Measurements from ENCODE around the gene CHSY1.

The CHSY1 gene

DNA sequence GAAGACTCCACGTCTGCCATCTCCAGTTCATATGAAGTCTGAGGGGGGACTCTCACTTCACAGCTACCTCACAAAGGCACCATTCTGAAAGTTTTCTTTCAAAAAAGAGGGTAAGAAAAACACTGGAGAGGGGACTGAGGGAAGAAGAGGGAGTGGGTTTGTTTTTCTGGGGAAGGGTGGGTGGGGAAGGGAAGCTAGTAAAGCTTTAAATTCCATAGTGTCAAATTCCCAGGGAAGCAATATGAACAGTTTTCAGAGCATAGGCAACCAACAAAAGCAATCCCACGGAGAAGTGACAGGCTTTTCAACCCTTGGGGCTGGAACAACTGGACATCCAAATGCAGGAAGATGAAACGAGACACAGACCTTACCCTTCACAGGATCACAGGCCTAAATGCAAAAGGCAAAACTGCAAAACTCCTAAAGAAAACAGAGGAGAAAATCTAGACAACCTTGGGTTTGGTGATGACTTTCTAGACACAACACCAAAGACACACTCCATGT is 61.7 kb downstream of the CHSY1 start:
- DNase-seq (ENCODE audit: extremely low read depth in 1 of 2, low read depth in 1 of 2): no peak

DNA sequence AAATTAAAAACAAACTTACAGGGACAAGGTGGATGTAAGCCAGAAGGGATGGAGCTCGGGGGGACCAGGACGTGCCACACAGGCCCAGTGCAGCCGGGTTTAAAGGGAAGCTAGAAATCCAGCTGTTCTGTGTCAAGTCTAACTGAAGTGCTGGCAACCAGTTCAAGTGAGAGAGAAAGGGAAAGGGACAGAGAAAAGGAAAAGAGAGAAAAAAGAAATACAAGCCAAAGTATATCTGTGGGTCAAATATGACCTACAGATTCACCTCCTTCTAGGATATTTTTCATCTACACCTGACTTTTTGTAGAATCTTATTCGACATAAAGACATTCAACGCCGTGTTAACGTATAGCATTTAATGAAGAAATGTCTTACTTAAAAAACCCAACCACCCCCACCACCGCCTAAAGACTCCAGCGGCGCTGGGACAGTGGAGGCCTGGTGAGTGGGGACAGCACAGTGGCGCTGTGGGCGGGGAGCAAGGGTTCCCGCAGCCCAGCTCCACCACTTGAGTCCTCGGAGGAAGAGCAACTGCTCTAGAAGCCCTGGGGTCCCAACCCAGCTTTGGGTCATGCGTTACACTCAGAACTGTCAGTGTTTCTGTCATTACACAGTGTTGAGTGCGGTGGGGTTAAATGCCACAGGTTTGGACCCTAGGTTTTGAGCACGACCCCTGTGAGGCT is 62.3 kb downstream of the CHSY1 start:
- DNase-seq (ENCODE audit: extremely low read depth in 1 of 2, low read depth in 1 of 2): no peak

DNA sequence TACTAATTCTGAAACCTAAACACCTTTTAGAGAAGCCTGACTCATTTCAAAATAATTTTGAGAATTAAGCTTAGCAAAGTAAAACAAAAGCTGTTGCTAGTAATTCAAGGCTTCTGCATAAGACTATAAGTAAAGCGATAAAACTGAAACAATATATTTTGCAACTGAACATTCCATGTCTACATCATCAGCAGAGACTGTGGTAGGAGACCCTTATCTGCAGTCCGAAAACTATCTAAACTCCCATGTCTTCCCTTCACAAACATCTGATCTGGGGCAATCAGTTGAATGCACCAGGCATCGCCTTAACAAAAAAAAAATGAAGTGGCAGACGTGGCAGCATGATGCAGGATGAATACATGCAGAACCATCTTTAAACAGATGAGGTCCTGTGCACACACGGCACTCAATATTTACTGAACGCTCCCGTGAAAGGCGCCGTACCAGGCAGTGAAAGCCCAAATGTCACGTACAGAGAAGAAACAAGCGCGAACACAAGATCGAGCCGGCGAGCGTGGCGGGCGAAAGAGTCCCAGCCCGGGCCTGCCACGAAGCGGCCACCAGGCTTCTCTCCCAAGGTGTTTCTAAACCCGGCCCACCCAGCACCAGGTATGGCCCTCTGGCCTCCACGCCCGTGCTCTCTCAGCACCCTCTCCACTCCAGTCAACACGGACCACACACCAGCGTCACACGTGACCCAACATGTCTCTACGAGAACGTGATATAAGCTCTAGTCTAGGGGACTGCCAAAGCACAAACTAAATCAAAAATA is 63.0 kb downstream of the CHSY1 start:
- DNase-seq (ENCODE audit: extremely low read depth in 1 of 2, low read depth in 1 of 2): no peak

DNA sequence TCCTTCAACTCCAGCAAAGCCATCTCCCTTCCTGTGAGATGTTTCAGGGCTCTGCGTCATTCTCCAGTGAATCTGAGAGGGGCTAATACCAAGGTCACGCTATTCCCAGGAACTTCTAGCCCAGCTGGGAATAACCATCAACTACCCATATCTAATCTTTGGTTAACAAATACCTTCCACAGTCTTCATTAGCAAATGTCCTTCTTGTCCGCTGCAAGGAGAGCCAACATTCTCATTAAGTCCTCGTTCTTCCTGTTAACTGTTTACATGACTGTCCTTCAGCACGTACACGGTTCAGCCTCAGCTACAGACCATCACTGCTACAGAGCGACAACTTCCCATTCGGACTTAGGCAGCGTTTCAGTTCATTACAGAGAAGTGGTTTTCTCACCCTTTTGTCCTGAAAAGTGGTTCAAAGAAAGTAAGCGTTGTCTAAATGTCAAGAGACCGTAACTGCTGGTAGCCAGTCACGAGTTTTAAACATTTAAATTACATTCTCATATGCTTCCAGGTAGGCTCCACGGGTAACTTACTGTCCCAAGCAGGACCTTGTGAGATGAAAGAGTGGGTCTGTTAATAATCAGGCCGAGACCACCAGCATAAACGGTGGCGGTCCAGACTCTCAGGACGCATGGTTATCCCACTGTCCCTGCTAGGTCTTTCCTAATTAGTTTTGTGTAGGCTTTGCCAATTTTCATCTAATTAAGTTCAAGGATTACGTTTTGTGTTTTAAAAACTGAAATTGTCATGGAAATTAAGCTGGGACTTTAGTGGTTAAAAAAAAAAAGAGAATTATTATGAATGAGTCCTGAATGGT is 63.8 kb downstream of the CHSY1 start:
- DNase-seq (ENCODE audit: extremely low read depth in 1 of 2, low read depth in 1 of 2): no peak

DNA sequence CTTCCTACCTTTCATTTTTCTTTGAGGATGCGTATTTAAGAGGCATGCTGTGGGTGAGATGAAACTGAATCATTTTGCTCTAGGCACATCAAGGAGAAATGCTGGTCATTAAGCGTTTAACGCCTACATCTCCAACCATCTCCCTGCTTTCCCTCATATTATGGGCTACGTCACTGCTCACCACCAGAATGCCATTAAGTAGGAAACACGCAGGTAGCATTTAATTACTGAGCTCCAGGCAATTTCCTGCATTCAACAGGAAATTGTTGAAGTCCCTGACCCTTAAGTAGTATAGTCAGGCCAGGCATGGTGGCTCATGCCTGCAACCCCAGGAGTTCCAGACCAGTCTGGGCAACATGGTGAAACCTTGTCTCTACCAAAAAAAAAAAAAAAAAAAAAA is 66.1 kb downstream of the CHSY1 start:
- DNase-seq (ENCODE audit: extremely low read depth in 1 of 2, low read depth in 1 of 2): no peak

DNA sequence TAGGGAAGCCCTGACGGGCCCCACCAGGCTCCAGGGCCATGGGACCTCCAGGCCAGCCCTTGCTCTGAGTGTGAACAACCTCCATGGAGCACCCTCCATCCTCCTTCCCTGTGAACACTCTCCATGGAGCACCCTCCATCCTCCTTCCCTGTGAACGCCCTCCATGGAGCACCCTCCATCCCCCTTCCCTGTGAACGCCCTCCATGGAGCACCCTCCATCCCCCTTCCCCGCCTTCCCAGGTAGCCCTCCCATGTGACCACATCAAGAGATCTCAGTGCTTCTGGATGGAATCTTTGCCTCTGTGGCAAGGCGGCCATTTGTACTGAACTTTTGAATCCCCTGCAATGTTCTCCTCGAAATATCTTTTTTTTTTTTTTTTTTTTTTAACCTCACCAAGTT is 66.5 kb downstream of the CHSY1 start:
- DNase-seq (ENCODE audit: extremely low read depth in 1 of 2, low read depth in 1 of 2): no peak

DNA sequence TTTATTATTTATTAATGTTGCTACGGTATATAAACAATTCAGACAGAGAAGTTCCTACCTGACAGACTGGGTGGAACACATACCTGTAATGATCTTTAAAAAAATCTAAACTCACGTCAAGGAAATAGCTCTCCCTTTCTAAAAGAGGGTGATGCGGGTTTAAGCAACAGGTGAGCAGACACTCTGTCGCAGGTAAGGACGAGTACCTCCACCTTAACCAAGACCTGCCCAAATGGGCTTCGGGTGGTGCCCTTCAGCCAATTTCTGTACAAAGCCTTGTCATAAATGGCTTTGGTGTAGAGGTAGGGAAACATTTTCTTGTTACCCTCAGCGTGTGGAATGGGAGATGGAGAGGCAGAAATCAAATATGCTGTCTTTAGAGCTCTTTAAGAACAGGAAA is 67.0 kb downstream of the CHSY1 start:
- DNase-seq (ENCODE audit: extremely low read depth in 1 of 2, low read depth in 1 of 2): no peak

DNA sequence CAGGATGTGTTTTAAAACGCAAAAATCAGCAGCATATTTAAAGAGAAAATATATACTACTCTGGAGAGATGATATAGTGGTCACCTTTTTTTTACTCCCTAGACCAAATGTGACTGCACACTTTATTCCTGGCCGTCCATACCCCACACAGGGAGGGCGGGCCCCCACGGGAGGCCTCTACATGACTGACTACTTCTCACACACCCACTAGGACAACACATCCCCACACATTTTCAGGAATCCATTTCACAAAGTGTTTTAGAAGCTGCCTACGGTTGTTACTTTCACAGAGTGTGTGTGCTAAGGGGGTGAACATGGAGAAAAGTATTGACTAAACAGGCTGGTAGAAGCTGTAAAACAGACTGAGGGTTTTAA is 67.9 kb downstream of the CHSY1 start:
- no peak for DNase-seq (ENCODE audit: extremely low read depth in 1 of 2, low read depth in 1 of 2)

DNA sequence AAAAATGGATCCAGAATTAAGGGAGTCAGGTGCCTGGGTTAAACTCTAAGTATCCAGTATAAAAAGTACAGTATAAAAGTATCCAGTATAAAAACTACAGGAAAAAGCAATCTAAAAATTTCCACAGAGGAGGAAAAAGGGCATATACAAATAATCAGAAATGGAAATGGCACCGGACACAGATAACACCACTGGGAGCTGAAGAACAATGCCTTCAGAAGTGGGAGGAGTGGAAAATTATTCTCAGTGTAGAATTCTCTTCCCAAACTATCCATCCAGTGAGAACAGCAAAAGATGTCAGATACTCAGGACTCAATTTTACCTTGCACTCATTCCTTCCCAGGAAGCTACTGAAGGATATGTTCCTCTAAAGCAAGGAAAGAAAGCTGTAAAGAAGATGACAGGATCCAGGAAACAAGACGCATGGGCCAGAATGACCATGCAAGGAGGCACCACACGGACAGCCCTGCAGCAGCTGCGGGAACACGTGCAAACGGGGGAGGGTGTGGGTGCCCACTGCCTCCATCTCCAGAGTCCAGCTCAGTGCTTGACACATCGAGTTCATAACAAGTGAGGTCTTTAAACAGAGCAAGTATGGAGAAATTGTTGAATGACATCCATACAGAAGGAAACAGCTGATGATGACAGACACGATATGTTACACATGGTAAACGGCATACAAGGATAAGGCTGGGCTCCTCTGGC is 68.5 kb downstream of the CHSY1 start:
- no peak for DNase-seq (ENCODE audit: extremely low read depth in 1 of 2, low read depth in 1 of 2)

DNA sequence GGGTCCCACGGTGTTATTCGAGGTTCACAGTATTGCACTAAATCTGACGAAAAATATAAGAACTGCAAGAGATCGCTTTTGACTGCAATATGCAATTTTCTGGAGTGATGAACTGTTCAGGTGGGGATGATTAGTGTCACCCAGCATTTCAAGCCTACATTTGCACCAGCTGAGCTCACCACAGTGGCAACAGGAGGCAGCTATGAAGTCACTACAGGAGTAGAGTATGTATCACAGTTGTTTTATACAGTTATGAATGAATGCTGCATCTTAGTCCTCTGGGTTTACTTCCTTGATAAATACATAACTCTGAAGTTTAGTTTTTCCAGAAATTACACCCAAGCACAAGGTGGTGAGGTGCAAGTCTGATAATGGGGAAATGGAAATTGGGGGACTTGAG is 69.6 kb downstream of the CHSY1 start:
- DNase-seq (ENCODE audit: extremely low read depth in 1 of 2, low read depth in 1 of 2): no peak

DNA sequence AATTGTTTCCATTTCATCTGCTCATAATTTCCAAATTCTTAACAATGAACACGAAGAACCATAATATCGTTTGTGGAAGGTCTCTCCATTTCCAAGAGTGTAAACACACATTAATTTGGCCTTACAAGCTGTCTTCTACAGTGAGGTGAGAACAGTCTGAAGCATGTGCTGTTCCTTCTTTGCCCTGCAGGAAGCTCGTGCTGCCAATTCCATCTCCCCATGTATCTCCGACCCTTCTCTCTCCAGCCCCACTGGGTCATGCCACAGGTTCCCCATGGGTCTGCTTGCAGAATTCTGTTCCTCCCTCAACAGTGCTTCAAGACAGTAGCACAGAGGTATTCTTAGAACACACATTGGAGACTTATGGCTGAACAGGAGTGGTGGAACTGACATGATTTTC is 70.5 kb downstream of the CHSY1 start:
- DNase-seq (ENCODE audit: extremely low read depth in 1 of 2, low read depth in 1 of 2): no peak

DNA sequence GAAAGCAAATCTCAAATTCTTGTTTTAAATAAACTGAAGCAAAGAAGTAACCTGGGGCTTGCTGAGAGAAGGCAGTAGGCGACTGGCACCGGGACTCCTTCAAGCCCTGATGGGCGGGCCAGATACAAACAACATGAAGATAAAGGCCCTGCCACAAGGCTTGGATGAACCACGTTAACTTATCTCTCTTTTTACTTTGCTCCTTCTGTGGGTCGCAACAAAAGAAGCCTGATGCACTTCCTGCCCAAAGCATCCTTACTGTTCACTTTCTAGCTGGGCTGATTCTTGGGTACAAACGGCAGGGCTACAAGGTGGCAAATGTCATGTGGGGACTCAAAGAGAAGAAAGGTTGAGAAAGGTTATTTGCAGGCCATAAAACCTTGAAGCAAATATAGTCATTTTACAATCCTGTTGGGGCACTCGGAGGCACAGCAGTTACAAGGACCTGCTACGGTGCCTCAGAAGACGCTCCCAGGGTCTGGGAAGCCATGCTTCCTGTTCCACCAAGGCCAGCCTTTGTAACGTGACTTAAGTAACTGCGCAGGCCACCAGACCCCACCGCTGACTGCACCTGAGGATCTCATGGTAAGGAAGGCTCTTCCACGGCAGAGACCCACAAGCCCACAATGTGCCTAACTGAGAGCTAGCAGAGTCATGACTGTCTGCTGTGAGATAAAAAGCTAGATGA is 71.1 kb downstream of the CHSY1 start:
- no peak for DNase-seq (ENCODE audit: extremely low read depth in 1 of 2, low read depth in 1 of 2)

DNA sequence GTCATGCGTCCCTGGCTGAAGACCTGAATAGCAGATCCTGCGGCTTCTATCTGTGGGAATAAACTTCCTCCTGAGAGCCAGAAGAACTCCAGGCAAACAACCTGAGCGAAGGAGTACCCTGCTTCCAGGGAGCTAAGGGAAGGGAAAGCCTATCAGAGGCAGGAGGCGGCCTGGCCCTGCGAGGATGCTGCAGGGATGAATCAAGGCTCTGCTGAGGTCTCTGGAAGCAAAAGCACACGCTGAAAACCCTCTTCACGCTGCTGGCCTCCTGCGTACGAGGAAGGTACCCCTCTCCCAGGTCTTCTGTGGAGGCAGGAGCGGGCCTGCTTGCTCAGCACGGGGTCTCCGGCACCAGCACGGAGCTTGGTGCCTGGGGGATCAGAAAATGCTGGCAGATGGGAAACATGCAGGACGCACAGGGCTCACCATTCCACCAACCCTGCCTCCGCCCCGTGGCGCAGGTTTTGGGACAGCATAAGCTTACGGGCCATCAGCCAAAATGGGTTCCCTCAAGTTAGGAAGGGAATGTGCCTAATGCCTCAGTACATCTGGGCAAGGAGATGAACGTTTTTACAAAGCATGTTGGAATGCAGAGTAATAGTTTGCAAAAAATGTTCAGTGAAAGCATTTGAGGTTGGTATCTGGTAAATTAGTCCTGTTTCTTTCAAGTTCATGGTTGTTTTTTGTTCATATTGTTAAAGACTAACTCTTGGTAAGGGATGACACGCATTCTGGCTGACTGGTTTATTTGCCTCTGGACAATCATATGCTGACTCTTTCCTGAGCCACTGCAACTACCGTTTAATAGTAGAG is 72.3 kb downstream of the CHSY1 start:
- DNase-seq (ENCODE audit: extremely low read depth in 1 of 2, low read depth in 1 of 2): no peak

DNA sequence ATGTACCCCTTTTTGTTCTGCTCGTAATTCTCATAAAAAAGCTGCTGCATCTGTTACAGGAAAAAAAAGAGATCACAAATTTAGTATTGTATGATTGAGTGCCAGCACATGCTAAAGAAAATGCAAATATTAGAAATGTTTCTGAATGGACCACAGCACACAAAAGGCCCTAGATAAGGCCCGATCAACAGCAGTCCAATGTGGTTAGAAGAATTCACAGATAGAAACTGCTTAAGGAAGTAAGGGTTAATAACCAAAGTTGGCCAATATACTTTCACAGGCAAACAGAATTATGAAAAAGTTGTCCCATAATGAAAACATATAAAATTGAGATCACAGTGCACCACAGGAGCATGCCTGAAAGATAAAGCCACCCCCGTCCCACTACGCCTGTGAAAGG is 72.9 kb downstream of the CHSY1 start:
- no peak for DNase-seq (ENCODE audit: extremely low read depth in 1 of 2, low read depth in 1 of 2)

DNA sequence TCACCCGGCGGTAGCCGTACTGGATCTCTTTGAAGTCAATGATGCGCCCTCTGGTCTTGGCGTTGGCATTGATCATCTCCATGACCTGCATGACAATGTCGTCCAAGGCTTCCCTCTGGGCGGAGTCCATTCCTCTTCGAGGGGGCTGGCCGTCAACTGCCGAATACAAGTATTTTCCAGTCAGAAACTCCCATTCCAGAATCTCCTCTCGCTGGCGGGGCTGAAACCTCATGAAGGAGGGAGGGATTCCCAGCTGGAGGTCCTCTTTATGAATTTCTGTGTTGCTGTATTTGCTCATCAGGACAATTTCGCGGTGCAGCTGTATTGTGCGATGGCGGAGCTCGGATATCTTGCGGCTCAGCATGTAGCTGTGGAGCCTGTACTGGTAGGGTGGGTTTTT is 73.4 kb downstream of the CHSY1 start:
- DNase-seq (ENCODE audit: extremely low read depth in 1 of 2, low read depth in 1 of 2): no peak

DNA sequence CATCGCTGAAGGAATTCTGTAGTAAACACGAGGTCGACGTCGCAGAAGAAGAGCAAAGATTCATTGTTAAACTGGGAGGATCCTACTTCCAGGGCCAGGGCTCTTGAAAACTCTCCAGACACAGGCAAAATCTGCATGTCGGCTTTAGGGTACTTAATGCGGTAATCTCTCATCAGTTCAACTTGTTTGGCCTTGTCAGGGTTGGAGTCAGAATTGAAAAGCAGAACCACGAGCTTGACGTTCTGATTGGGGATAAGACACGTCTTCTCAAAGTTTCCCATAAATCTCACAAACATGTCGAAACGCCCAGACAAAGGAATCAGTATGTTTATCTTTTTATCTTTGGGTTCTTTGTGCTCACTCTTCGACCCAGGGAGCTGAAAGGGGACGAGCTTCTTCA is 74.0 kb downstream of the CHSY1 start:
- no peak for DNase-seq (ENCODE audit: extremely low read depth in 1 of 2, low read depth in 1 of 2)

DNA sequence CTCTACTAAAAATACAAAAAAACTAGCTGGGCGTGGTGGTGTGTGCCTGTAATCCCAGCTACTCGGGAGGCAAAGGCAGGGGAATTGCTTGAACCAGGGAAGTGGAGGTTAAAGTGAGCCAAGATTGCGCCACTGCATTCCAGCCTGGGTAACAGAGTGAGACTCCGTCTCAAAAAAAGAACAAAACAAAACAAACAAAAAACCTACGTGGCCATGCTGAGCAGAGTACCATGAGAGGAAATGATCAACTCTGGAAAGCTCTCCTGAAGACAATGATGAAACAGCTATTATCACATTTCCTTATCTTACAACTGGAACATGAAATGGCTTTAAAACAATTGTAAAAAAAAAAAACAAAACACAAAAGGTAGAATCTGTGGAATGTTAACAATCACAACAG is 75.2 kb downstream of the CHSY1 start:
- no peak for DNase-seq (ENCODE audit: extremely low read depth in 1 of 2, low read depth in 1 of 2)

DNA sequence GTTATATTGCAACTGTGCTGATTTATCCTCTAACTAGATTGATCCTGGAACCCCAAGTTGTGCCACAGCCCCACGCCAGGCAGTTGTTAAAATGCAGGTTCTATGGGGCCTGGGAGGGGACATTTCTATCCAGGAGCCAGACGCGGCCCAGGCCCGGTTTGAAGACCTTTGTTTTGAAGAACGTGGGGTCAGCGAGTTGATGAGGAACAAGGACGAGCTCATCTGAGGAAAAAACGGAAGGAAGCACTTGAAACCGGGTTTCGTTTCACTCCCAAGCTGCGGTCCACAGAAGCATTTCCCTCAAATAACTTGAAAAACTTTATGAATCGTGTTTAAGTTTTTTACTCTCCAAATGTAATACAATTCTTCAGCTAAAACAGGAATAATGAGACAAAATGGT is 76.4 kb downstream of the CHSY1 start:
- no peak for DNase-seq (ENCODE audit: extremely low read depth in 1 of 2, low read depth in 1 of 2)

DNA sequence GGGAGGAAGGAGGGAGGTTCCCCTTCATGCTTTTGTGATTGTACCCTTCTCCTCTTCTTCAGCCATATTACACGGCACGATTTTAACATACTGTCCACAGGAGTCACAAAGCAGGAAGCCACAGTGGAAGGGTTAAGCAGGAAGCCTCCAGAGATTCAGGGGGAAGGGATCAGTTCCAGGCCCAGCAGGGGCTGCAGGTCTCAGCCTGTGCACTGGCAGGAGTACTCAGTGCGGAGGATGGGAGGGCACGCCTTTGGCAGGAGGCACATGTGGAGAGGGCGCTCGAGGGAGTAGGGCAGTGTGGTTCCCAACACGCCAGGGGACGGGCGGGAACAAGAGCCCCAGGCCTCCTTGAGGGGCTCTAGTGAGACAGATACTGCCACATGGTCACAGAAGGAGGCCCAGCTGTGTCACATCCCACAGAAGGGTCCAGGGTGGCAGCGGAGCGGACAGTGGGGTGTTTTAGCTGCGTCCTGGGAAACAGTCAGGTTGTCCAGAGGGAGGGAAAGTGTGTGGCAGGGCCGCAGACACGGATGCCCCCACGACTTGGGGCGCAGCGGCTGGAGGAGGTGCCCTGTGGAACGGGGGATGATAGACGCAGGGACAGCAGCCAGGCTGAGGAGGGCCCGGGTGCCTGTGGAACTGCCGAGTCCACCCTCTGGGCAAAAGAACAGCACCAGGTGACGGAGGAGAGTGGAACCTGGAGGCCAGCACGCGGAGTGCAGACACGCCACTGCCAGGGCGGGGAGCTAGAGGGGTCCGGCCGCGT is 77.5 kb downstream of the CHSY1 start:
- no peak for DNase-seq (ENCODE audit: extremely low read depth in 1 of 2, low read depth in 1 of 2)
